K562 (cell line): ENCODE measurements around the gene PPP1R15A. TPM values are rescaled to one million over a fixed set of nuclear protein-coding genes. Genes with fewer than 3 reads are reported as not detected.
"Not testable (repeated sequence)": the region's sequence is repeated elsewhere in the genome, so short reads cannot be mapped to it uniquely, and the experiment has no call there.

Source experiments
- ATAC-seq: fragments of 200-7000 bp; cut with Tn5 transposase; 3 replicates; pipeline ENCODE4 v1.9.1; 2020; ENCODE audit warnings: moderate library complexity
- BruUV-seq: library from RNA; stranded (reverse); fragments of 400-500 nt; replicated peaks from 2 replicates; lab custom pipeline; 2021; lab: Mats Ljungman, UMichigan
- CTCF ChIA-PET: fragments of 300-600 bp; formaldehyde crosslinking; extraction: SDS; loops from one replicate; lab custom pipeline; 2021; ENCODE audit warnings: low intra/inter-chr PET ratio; lab: Yijun Ruan, JAX
- POLR2A ChIA-PET: fragments of 300-600, 350-650 bp; sonication (Branson Sonifier 250); formaldehyde crosslinking; extraction: SDS; loops from one replicate; lab custom pipeline; 2021; ENCODE audit warnings: antibody characterized with exemption, inconsistent platforms; lab: Yijun Ruan, JAX
- DNase-seq, 4 experiments: peaks; one replicate each; pipeline versions ENCODE4 v3.0.0 to v3.0.0-alpha.2; 2011 to 2018; ENCODE audit warnings: low spot score in 3 of 4, mixed read lengths in 3 of 4; ENCODE audit errors: extremely low read depth in 1 of 4
- FAIRE-seq: peaks from 2 replicates; lab custom pipeline; 2011; peaks lifted over from hg19 to GRCh38; lab: Jason Lieb, UNC
- H2AFZ ChIP-seq: 2 replicates; pipeline ENCODE4 v1.6.0; 2011; ENCODE audit warnings: low read depth, low read length, control low read depth, inconsistent platforms
- H3K27ac ChIP-seq: fragments of 200-600 bp; 3 replicates; pipeline ENCODE4 v1.8.0; 2011; ENCODE audit warnings: low read depth, mild to moderate bottlenecking, control low read depth, inconsistent platforms, low read length, moderate library complexity, mixed read lengths; ENCODE audit errors: extremely low read depth
- H3K27me3 ChIP-seq, 2 experiments: fragments of 300-600 bp in 1 of 2; 2 replicates in 1 of 2; 3 replicates in 1 of 2; pipeline versions ENCODE4 v1.6.0 to v1.8.0; 2011; ENCODE audit warnings: inconsistent platforms in 2 of 2, low read length in 2 of 2, mild to moderate bottlenecking in 1 of 2, mixed read lengths in 1 of 2, moderate library complexity in 1 of 2; ENCODE audit not compliant: control insufficient read depth in 2 of 2, insufficient read depth in 2 of 2
- H3K36me3 ChIP-seq: fragments of 300-600 bp; 3 replicates; pipeline ENCODE4 v1.8.0; 2011; ENCODE audit warnings: mild to moderate bottlenecking, low read length, inconsistent platforms; ENCODE audit not compliant: control insufficient read depth, insufficient read depth
- H3K4me1 ChIP-seq, 2 experiments: fragments of 200-600 bp in 1 of 2; replicated peaks in 1 of 2; 2 replicates in 1 of 2; 3 replicates in 1 of 2; pipeline versions ENCODE4 v1.5.1 to v1.8.0; 2011; ENCODE audit warnings: inconsistent platforms in 2 of 2, low read length in 2 of 2, mild to moderate bottlenecking in 1 of 2, mixed read lengths in 1 of 2, moderate library complexity in 1 of 2; ENCODE audit not compliant: control insufficient read depth in 2 of 2, insufficient read depth in 2 of 2
- H3K4me2 ChIP-seq: 2 replicates; pipeline ENCODE4 v1.6.1; 2011; ENCODE audit warnings: low read length, control low read depth, inconsistent platforms, mixed read lengths; ENCODE audit not compliant: insufficient read depth
- H3K4me3 ChIP-seq: fragments of 200-600 bp; sonication (generic), shearing (Covaris generic); 2 replicates; pipeline ENCODE4 v1.5.1; 2016; ENCODE audit warnings: control low read depth, inconsistent platforms
- H3K79me2 ChIP-seq: fragments of 200-600 bp; 3 replicates; pipeline ENCODE4 v1.8.0; 2011; ENCODE audit warnings: low read length, inconsistent platforms; ENCODE audit not compliant: control insufficient read depth, insufficient read depth
- H3K9ac ChIP-seq, 2 experiments: 2 replicates each; pipeline versions ENCODE4 v1.6.0 to v1.6.1; 2011; ENCODE audit warnings: low read depth in 2 of 2, low read length in 2 of 2, control low read depth in 1 of 2, inconsistent platforms in 1 of 2, mild to moderate bottlenecking in 1 of 2, mixed read lengths in 1 of 2; ENCODE audit not compliant: insufficient read depth in 1 of 2
- H3K9me1 ChIP-seq: one replicate; pipeline ENCODE4 v1.6.0; 2011; ENCODE audit warnings: inconsistent platforms, mild to moderate bottlenecking, low read length, moderate library complexity; ENCODE audit not compliant: control insufficient read depth, insufficient read depth
- H3K9me3 ChIP-seq: replicated peaks from 2 replicates; pipeline ENCODE4 v1.5.1; 2011; ENCODE audit warnings: low read depth, low read length, inconsistent platforms; ENCODE audit not compliant: control insufficient read depth, insufficient read depth
- H4K20me1 ChIP-seq: replicated peaks from 2 replicates; pipeline ENCODE4 v1.6.1; 2011; ENCODE audit warnings: low read length, inconsistent platforms, mixed read lengths; ENCODE audit not compliant: control insufficient read depth, insufficient read depth
- ARID1B ChIP-seq: fragments of 450-650 bp; IDR thresholded peaks from 2 replicates; pipeline ENCODE4 v1.6.1; 2016; ENCODE audit warnings: antibody characterized with exemption, mild to moderate bottlenecking, inconsistent platforms
- C11orf30 ChIP-seq: fragments of 450-650 bp; IDR thresholded peaks from 2 replicates; pipeline ENCODE4 v1.6.1; 2016; ENCODE audit warnings: low read depth, mild to moderate bottlenecking
- CBFA2T2 ChIP-seq: fragments of 450-650 bp; conservative IDR thresholded peaks from 2 replicates; pipeline ENCODE4 v1.6.1; 2017; ENCODE audit warnings: mild to moderate bottlenecking
- CBFA2T3 ChIP-seq: fragments of 450-650 bp; IDR thresholded peaks from 2 replicates; pipeline ENCODE4 v1.6.1; 2017
- DPF2 ChIP-seq: fragments of 450-650 bp; IDR thresholded peaks from 2 replicates; pipeline ENCODE4 v1.6.1; 2016
- HDAC1 ChIP-seq, 2 experiments: fragments of 450-650 bp; IDR thresholded peaks; 2 replicates each; pipeline ENCODE4 v1.6.1; 2016 to 2017; ENCODE audit warnings: inconsistent platforms in 1 of 2, mild to moderate bottlenecking in 1 of 2, moderate library complexity in 1 of 2
- HDAC2 ChIP-seq: fragments of 450-650 bp; IDR thresholded peaks from 2 replicates; pipeline ENCODE4 v1.6.1; 2016; ENCODE audit warnings: mild to moderate bottlenecking
- KDM1A ChIP-seq, 2 experiments: fragments of 450-650 bp; IDR thresholded peaks; 2 replicates each; pipeline ENCODE4 v1.6.1; 2016; ENCODE audit warnings: mild to moderate bottlenecking in 2 of 2
- MAFF ChIP-seq: IDR thresholded peaks from 2 replicates; pipeline ENCODE4 v1.6.1; 2012; ENCODE audit warnings: low read length, improper control_type of control experiment
- MAFG ChIP-seq: fragments of 450-650 bp; conservative IDR thresholded peaks from 2 replicates; pipeline ENCODE4 v1.6.1; 2016; ENCODE audit warnings: missing genetic modification characterization, missing compliant biosample characterization
- NCOR1 ChIP-seq: fragments of 450-650 bp; IDR thresholded peaks from 2 replicates; pipeline ENCODE4 v1.6.1; 2016; ENCODE audit warnings: mild to moderate bottlenecking, moderate library complexity
- NFATC3 ChIP-seq: fragments of 450-650 bp; IDR thresholded peaks from 2 replicates; pipeline ENCODE4 v1.6.1; 2017; ENCODE audit warnings: mild to moderate bottlenecking
- NFE2 ChIP-seq: IDR thresholded peaks from 2 replicates; pipeline ENCODE4 v1.6.1; 2014; ENCODE audit warnings: antibody characterized with exemption, low read depth
- NFE2L1 ChIP-seq: fragments of 450-650 bp; IDR thresholded peaks from 2 replicates; pipeline ENCODE4 v1.6.1; 2016; ENCODE audit warnings: missing genetic modification characterization, low read depth, mild to moderate bottlenecking, missing compliant biosample characterization, moderate library complexity, borderline replicate concordance
- NFIC ChIP-seq: fragments of 450-650 bp; IDR thresholded peaks from 2 replicates; pipeline ENCODE4 v1.6.1; 2017; ENCODE audit warnings: mild to moderate bottlenecking, inconsistent platforms
- PHB2 ChIP-seq: fragments of 450-650 bp; IDR thresholded peaks from 2 replicates; pipeline ENCODE4 v1.6.1; 2017; ENCODE audit warnings: low read depth
- RCOR1 ChIP-seq, 2 experiments: IDR thresholded peaks; 2 replicates each; pipeline ENCODE4 v1.6.1; 2012; ENCODE audit warnings: low read depth in 2 of 2, low read length in 2 of 2, borderline replicate concordance in 1 of 2, improper control_type of control experiment in 1 of 2
- SMARCA4 ChIP-seq: fragments of 450-650 bp; IDR thresholded peaks from 2 replicates; pipeline ENCODE4 v1.6.1; 2016
- TAL1 ChIP-seq: fragments of 450-650 bp; IDR thresholded peaks from 2 replicates; pipeline ENCODE4 v1.6.1; 2016; ENCODE audit warnings: mild to moderate bottlenecking
- ZNF316 ChIP-seq: fragments of 450-650 bp; IDR thresholded peaks from 2 replicates; pipeline ENCODE4 v1.6.1; 2016
- ZNF384 ChIP-seq: IDR thresholded peaks from 2 replicates; pipeline ENCODE4 v1.6.1; 2012; ENCODE audit warnings: low read depth, low read length, improper control_type of control experiment
- WGBS: fragments of 100-300 bp; shearing (Covaris generic); methylation state at CpG from one replicate; pipeline ENCODE4 v1.1.6; 2016; ENCODE audit warnings: low coverage, mixed read lengths; ENCODE audit not compliant: insufficient coverage; ENCODE audit errors: missing lambda C conversion rate; 5-methylcytosine and 5-hydroxymethylcytosine counted together
- in situ Hi-C: fragments of 300-500 bp; cut with MboI; formaldehyde crosslinking; loops from 4 replicates; pipeline ENCODE4 v1.15.0; 2018; ENCODE audit warnings: inconsistent platforms, mixed read lengths
- intact Hi-C: fragments of 100-400 bp; cut with micrococcal nuclease; formaldehyde crosslinking; loops from 2 replicates; pipeline ENCODE4 v1.14.2; 2022
- polyA plus RNA-seq, 8 experiments: library from polyadenylated mRNA; depleted of rRNA in 4 of 8; stranded (reverse) in 5 of 8; unstranded in 3 of 8; fragments of >200 nt; fragmentation: Nextera tagmentation in 2 of 8; fragmentation: Illumina TruSeq in 1 of 8; extraction: Ambion mirVana in 2 of 8; extraction: Trizol in 1 of 8; gene quantifications; 2 replicates each; pipeline versions ENCODE4 v1.2.1 to v1.2.3, GENCODE V29; 2011 to 2014; ENCODE audit warnings: inconsistent platforms in 1 of 8, missing spikeins in 1 of 8
- total RNA-seq, 7 experiments: library from RNA; depleted of rRNA in 6 of 7; stranded (reverse); fragments of >200 nt in 6 of 7; fragmentation: Illumina TruSeq in 2 of 7; extraction: Trizol in 2 of 7; gene quantifications; 2 replicates each; pipeline versions ENCODE4 v1.2.1 to v1.2.3, GENCODE V29; 2011 to 2021; ENCODE audit warnings: low replicate concordance in 1 of 7

PPP1R15A gene
- total and polyA plus RNA-seq, 9 of the 15 experiments (the other 6 are each of a cell fraction or from before 2014, with no cell fraction given) = 0.42 to 73.7 (median 44.0) TPM

DNA sequence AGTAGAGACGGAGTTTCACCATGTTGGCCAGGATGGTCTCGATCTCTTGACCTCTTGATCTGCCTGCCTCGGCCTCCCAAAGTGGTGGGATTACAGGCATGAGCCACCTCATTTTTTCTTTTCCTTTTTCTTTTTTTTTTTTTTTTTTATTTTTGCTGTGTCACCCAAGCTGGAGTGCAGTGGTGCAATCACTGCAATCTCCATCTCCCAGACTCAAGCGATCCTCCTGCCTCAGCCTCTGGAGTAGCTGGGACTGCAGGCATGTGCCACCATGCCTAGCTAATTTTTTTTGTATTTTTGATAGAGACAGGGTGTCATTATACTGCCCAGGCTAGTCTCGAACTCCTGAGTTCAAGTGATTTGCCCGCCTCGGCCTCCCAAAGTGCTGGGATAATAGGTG, 30.1 kb downstream of the PPP1R15A start:
- Histone ChIP-seq H3K9ac (peak overlapping the region in 1 of 2 experiments; percentile 62; a peak in 1 of 4 replicates), H3K36me3 (peaks cover 39% of the 10 kb centered on the region), H3K79me2 (peaks cover 46% of the 10 kb centered on the region), H3K4me1 (peaks cover 21 to 52% of the 10 kb centered on the region in 2 experiments)
- H4K20me1 ChIP-seq, H3K9me3 ChIP-seq, DNase-seq, H3K4me3 ChIP-seq, H3K27me3 ChIP-seq, intact Hi-C loops, BruUV-seq, H3K4me2 ChIP-seq, H3K9me1 ChIP-seq, CTCF ChIA-PET, H3K27ac ChIP-seq, H2AFZ ChIP-seq, in situ Hi-C loops, ATAC-seq: not testable (repeated sequence)
- peak; percentile 71 for FAIRE-seq
- WGBS = 76% methylated on average over 6 of the region's 7 CpGs
- peak; percentile 40; the same call in 1 of the 2 replicates for TF ChIP-seq ARID1B
- TF ChIP-seq NFATC3 = 0 out of 2 replicates have a peak, but pooled peaks have one; percentile 37
- 0 out of 2 replicates have a peak, but pooled peaks have one; percentile 52 for TF ChIP-seq SMARCA4
- TF ChIP-seq NFE2L1 = peak; percentile 66
- TF ChIP-seq MAFG = peak; percentile 91
- peak; percentile 79; the same call in 1 of the 2 replicates for TF ChIP-seq HDAC2
- peak; percentile 67 for TF ChIP-seq CBFA2T3
- peak; percentile 46 for TF ChIP-seq MAFF
- peak; percentile 42; the same call in 1 of the 2 replicates for TF ChIP-seq ZNF384
- TF ChIP-seq NFE2 = peak; percentile 82
- peak; percentile 11; the same call in 1 of the 2 replicates for TF ChIP-seq NCOR1
- TF ChIP-seq RCOR1 (IDR thresholded peaks at IDR 0.05; ENCODE audit: borderline replicate concordance in 1 of 2, low read depth in 2 of 2, low read length in 2 of 2) = peak; percentile 48 to 55; a peak in 3 of 4 replicates
- peak; percentile 79 for TF ChIP-seq C11orf30
- TF ChIP-seq NFIC = 0 out of 2 replicates have a peak, but pooled peaks have one; percentile 11
- peak; percentile 66 to 77; a peak in 3 of 4 replicates for TF ChIP-seq KDM1A (IDR thresholded peaks at IDR 0.05)
- 0 out of 2 replicates have a peak, but pooled peaks have one; percentile 14 for TF ChIP-seq PHB2
- peak; percentile 91 for TF ChIP-seq ZNF316
- 0 out of 2 replicates have a peak, but pooled peaks have one; percentile 61 for TF ChIP-seq DPF2
- TF ChIP-seq TAL1 = peak; percentile 37; the same call in 1 of the 2 replicates
- peak in 1 of 2 experiments; percentile 34; a peak in 1 of 4 replicates for TF ChIP-seq HDAC1 (IDR thresholded peaks at IDR 0.05)
- TF ChIP-seq CBFA2T2 = 0 out of 2 replicates have a peak, but pooled peaks have one; percentile 42
- POLR2A ChIA-PET = interaction anchor here (1.9 to 9.2 kb wide), 2 partner anchors 16 to 25 kb away, joined by 9 to 205 read pairs; partner anchors contain the start of gene PPP1R15A

DNA sequence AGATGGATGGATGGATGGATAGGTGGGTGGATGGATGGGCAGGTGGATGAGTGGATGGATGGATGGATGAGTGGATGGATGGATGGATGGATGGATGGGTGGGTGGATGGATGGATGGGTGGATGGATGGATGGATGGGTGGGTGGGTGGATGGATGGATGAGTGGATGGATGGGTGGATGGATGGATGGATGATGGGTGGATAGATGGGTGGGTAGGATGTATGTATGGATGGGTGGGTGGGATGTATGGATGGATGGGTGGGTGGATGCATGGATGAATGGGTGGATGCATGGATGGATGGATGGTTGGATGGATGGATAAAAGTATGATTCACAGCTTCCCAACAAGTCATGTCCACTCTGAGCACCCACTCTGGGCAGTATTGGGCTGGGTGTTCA, 31.6 kb downstream of the PPP1R15A start:
- H2AFZ ChIP-seq, CTCF ChIA-PET, ATAC-seq, in situ Hi-C loops, FAIRE-seq, BruUV-seq, H3K9me3 ChIP-seq, H3K4me2 ChIP-seq, H4K20me1 ChIP-seq, H3K27me3 ChIP-seq, intact Hi-C loops, H3K4me3 ChIP-seq, DNase-seq, H3K27ac ChIP-seq, H3K9me1 ChIP-seq: not testable (repeated sequence)
- peaks cover 46% of the 10 kb centered on the region for H3K79me2 ChIP-seq
- peaks cover 13 to 43% of the 10 kb centered on the region in 2 experiments; a peak in 4 of 5 replicates for H3K4me1 ChIP-seq
- peak overlapping the region in 1 of 2 experiments; percentile 7; a peak in 1 of 4 replicates for H3K9ac ChIP-seq
- H3K36me3 ChIP-seq = peaks cover 51% of the 10 kb centered on the region
- POLR2A ChIA-PET = interaction anchor here (1.0 kb wide), 1 partner anchor 30 kb away, joined by 3 read pairs; no protein-coding TSS in a partner anchor
